HepG2 (cell line): ENCODE data around the gene CISH. TPM values are rescaled to one million over a fixed set of nuclear protein-coding genes. Genes with fewer than 3 reads are reported as not detected.

Experiments
- CREB3 ChIP-seq: sonication (generic); formaldehyde crosslinking; IDR thresholded peaks from 2 replicates; pipeline ENCODE4 v1.5.0; 2020; ENCODE audit warnings: missing genetic modification reagents
- GMEB1 ChIP-seq: sonication (generic); formaldehyde crosslinking; IDR thresholded peaks from 2 replicates; pipeline ENCODE4 v1.5.1; 2020; ENCODE audit warnings: missing genetic modification reagents, mild to moderate bottlenecking, borderline replicate concordance
- KDM1A ChIP-seq: IDR thresholded peaks from 2 replicates; pipeline ENCODE4 v1.6.1; 2016; ENCODE audit warnings: missing compliant biosample characterization
- LBX2 ChIP-seq: sonication (generic); formaldehyde crosslinking; IDR thresholded peaks from 2 replicates; pipeline ENCODE4 v1.5.0; 2020; ENCODE audit warnings: missing genetic modification reagents, mild to moderate bottlenecking, borderline replicate concordance
- NFIC ChIP-seq: IDR thresholded peaks from 2 replicates; pipeline ENCODE4 v1.6.1; 2012; ENCODE audit warnings: mild to moderate bottlenecking, low read length, inconsistent platforms
- PCBP1 ChIP-seq: fragments of 200-400 bp; formaldehyde crosslinking; IDR thresholded peaks from 2 replicates; pipeline ENCODE4 v1.6.1; 2017; ENCODE audit warnings: mild to moderate bottlenecking, low read depth, low read length, borderline replicate concordance
- PHB2 ChIP-seq: fragments of 450-650 bp; IDR thresholded peaks from 2 replicates; pipeline ENCODE4 v1.6.1; 2018; ENCODE audit not compliant: partially characterized antibody
- RFXAP ChIP-seq: sonication (generic); formaldehyde crosslinking; IDR thresholded peaks from 2 replicates; pipeline ENCODE4 v1.4.0; 2020; ENCODE audit warnings: missing genetic modification reagents, borderline replicate concordance
- ZBTB8A ChIP-seq: sonication (generic); formaldehyde crosslinking; IDR thresholded peaks from 2 replicates; pipeline ENCODE4 v1.4.0; 2020; ENCODE audit warnings: mild to moderate bottlenecking, low read depth, missing genetic modification reagents, borderline replicate concordance
- ZNF18 ChIP-seq: sonication (generic); formaldehyde crosslinking; IDR thresholded peaks from 2 replicates; pipeline ENCODE4 v1.8.0; 2022; ENCODE audit warnings: mild to moderate bottlenecking, missing genetic modification reagents; ENCODE audit not compliant: insufficient replicate concordance
- ZNF274 ChIP-seq: sonication (generic); formaldehyde crosslinking; IDR thresholded peaks from 2 replicates; pipeline ENCODE4 v1.5.1; 2020; ENCODE audit warnings: mild to moderate bottlenecking, missing genetic modification reagents
- ZNF747 ChIP-seq: sonication (generic); formaldehyde crosslinking; IDR thresholded peaks from 2 replicates; pipeline ENCODE4 v1.8.1; 2023; ENCODE audit warnings: missing genetic modification reagents, mild to moderate bottlenecking, borderline replicate concordance
- ZNF772 ChIP-seq: sonication (generic); formaldehyde crosslinking; IDR thresholded peaks from 2 replicates; pipeline ENCODE4 v1.5.0; 2020; ENCODE audit warnings: mild to moderate bottlenecking, missing genetic modification reagents
- polyA plus RNA-seq, 8 experiments: library from polyadenylated mRNA; depleted of rRNA in 3 of 8; stranded (reverse) in 7 of 8; unstranded in 1 of 8; fragments of >200 nt; fragmentation: Illumina TruSeq in 4 of 8; extraction: Trizol in 4 of 8; gene quantifications; 2 replicates each; pipeline versions ENCODE4 v1.2.1 to v1.2.3, GENCODE V29; 2011 to 2016; ENCODE audit warnings: low read depth in 4 of 8, missing spikeins in 1 of 8, mixed read lengths in 1 of 8; ENCODE audit not compliant: insufficient read depth in 1 of 8
- total RNA-seq, 5 experiments: library from RNA; depleted of rRNA; stranded (reverse); fragments of >200 nt; fragmentation: Illumina TruSeq; extraction: Trizol; gene quantifications; 2 replicates each; pipeline ENCODE4 v1.2.3, GENCODE V29; 2016; ENCODE audit warnings: low read depth in 1 of 5
- TF ChIP-seq, protein P1 (sequence below): sonication (generic); formaldehyde crosslinking; IDR thresholded peaks from 2 replicates; pipeline ENCODE4 v1.9.0; 2022; ENCODE audit warnings: low read depth, missing genetic modification reagents
- TF ChIP-seq, protein P2 (sequence below): sonication (generic); formaldehyde crosslinking; IDR thresholded peaks from 2 replicates; pipeline ENCODE4 v1.4.0; 2020; ENCODE audit warnings: missing genetic modification reagents, borderline replicate concordance
- TF ChIP-seq, protein P3 (sequence below): sonication (generic); formaldehyde crosslinking; IDR thresholded peaks from 2 replicates; pipeline ENCODE4 v1.8.0; 2022; ENCODE audit warnings: missing genetic modification reagents, mild to moderate bottlenecking, borderline replicate concordance
- TF ChIP-seq, protein P4 (sequence below): sonication (generic); formaldehyde crosslinking; IDR thresholded peaks from 2 replicates; pipeline ENCODE4 v1.4.0; 2020; ENCODE audit warnings: missing genetic modification reagents, low read depth, mild to moderate bottlenecking, borderline replicate concordance

CISH gene
- total and polyA plus RNA-seq, 2 of the 13 experiments (the other 11 are each of a cell fraction or from before 2014, with no cell fraction given): 0.91 to 1.5 TPM

DNA sequence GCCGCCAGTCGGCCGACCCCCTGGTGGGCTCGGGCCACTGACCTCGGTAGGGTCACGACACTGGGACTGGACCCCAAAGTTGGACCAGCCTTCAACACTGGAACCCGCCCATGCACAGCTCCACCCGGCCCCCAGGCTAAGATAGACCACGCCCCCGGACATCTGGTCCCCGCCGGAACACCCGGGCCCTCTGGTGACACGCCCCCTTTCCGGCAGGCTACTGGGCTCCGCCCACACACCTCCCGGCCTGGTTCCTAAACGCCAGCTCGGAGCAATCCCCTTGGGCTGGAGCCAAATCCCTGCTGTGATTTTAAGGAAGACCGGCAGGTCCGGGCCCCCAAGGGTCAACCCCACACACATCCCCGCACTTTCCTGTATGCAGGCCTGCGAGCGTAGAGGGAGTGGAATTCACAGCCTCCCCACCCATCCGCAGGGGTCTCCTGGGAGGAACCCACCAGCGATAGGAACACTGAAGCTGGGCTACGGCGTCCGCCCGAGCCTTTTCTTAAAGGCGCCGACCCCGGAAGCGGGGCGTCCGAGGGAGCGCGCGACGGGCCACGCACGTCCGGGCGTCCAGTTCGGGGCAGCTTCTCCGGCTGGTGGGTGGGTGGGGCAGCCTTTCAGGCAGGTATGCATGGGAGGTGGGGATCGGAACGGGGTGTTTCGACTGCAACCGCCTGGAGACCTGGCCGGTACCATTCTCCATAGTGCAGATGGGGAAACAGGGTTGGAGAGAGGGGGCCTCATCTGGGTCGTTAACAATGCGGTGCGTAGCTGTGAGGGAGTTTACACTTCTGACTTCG is 42.4 kb downstream of the CISH start, which contains the start of gene HEMK1 (continued):
- TF ChIP-seq, protein P1, sequence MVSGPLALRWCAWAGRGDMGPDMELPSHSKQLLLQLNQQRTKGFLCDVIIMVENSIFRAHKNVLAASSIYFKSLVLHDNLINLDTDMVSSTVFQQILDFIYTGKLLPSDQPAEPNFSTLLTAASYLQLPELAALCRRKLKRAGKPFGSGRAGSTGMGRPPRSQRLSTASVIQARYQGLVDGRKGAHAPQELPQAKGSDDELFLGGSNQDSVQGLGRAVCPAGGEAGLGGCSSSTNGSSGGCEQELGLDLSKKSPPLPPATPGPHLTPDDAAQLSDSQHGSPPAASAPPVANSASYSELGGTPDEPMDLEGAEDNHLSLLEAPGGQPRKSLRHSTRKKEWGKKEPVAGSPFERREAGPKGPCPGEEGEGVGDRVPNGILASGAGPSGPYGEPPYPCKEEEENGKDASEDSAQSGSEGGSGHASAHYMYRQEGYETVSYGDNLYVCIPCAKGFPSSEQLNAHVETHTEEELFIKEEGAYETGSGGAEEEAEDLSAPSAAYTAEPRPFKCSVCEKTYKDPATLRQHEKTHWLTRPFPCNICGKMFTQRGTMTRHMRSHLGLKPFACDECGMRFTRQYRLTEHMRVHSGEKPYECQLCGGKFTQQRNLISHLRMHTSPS: no peak
- TF ChIP-seq GMEB1 (CRISPR knock-in tag) (peak; percentile 88), ZNF772 (no peak), KDM1A (no peak), ZNF18 (CRISPR knock-in tag) (peak; percentile 88), ZBTB8A (no peak), CREB3 (CRISPR knock-in tag) (no peak), ZNF274 (CRISPR knock-in tag) (peak; percentile 66; the same call in 1 of the 2 replicates), ZNF747 (CRISPR knock-in tag) (no peak), PHB2 (no peak), LBX2 (CRISPR knock-in tag) (no peak), NFIC (no peak), RFXAP (CRISPR knock-in tag) (no peak), PCBP1 (0 out of 2 replicates have a peak, but pooled peaks have one; percentile 75)
- TF ChIP-seq, protein P2, sequence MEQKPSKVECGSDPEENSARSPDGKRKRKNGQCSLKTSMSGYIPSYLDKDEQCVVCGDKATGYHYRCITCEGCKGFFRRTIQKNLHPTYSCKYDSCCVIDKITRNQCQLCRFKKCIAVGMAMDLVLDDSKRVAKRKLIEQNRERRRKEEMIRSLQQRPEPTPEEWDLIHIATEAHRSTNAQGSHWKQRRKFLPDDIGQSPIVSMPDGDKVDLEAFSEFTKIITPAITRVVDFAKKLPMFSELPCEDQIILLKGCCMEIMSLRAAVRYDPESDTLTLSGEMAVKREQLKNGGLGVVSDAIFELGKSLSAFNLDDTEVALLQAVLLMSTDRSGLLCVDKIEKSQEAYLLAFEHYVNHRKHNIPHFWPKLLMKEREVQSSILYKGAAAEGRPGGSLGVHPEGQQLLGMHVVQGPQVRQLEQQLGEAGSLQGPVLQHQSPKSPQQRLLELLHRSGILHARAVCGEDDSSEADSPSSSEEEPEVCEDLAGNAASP (CRISPR knock-in tag): peak; percentile 40; the same call in 1 of the 2 replicates
- TF ChIP-seq, protein P3, sequence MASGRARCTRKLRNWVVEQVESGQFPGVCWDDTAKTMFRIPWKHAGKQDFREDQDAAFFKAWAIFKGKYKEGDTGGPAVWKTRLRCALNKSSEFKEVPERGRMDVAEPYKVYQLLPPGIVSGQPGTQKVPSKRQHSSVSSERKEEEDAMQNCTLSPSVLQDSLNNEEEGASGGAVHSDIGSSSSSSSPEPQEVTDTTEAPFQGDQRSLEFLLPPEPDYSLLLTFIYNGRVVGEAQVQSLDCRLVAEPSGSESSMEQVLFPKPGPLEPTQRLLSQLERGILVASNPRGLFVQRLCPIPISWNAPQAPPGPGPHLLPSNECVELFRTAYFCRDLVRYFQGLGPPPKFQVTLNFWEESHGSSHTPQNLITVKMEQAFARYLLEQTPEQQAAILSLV (CRISPR knock-in tag): peak; percentile 91; the same call in 1 of the 2 replicates
- TF ChIP-seq, protein P4, sequence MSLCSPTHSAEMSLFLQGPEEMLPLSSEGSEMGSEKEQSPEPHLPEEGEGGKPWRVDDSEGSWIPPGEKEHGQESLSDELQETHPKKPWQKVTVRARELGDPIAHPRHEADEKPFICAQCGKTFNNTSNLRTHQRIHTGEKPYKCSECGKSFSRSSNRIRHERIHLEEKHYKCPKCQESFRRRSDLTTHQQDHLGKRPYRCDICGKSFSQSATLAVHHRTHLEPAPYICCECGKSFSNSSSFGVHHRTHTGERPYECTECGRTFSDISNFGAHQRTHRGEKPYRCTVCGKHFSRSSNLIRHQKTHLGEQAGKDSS (CRISPR knock-in tag): peak; percentile 58; the same call in 1 of the 2 replicates
